ENCODE measurements around the gene IFITM10.
A peak's percentile ranks its signal among the peaks of the same experiment; 100 is the strongest.

The IFITM10 gene

GRCh38 chr11:1733716-1734640 is 16.4 kb downstream of the IFITM10 start:
- Mint-ChIP-seq H3K9me3 (peaks cover 19% of the 10 kb centered on the region), H3K36me3 (ENCODE audit: low read depth) (no peaks in the 10 kb centered on the region), H3K4me1 (ENCODE audit: low read depth) (peaks cover 24% of the 10 kb centered on the region), H3K27ac (no peak overlapping the region), H3K4me3 (no peak overlapping the region), H3K27me3 (peaks cover 38% of the 10 kb centered on the region)
- DNase-seq, result no peak

GRCh38 chr11:1733009-1733715 is 17.2 kb downstream of the IFITM10 start:
- H3K4me3 Mint-ChIP-seq, result no peak overlapping the region
- DNase-seq, result no peak
- peaks cover 19% of the 10 kb centered on the region for H3K9me3 Mint-ChIP-seq
- H3K4me1 Mint-ChIP-seq (ENCODE audit: low read depth), result peaks cover 31% of the 10 kb centered on the region
- H3K36me3 Mint-ChIP-seq (ENCODE audit: low read depth), result no peaks in the 10 kb centered on the region
- no peak overlapping the region for H3K27ac Mint-ChIP-seq
- H3K27me3 Mint-ChIP-seq, result peaks cover 43% of the 10 kb centered on the region

- DNase-seq, result no peak
- no peaks in the 10 kb centered on the region for H3K36me3 Mint-ChIP-seq (ENCODE audit: low read depth)
- H3K9me3 Mint-ChIP-seq, result peaks cover 18% of the 10 kb centered on the region
- H3K27me3 Mint-ChIP-seq, result peaks cover 50% of the 10 kb centered on the region
- H3K4me3 Mint-ChIP-seq, result no peak overlapping the region
- H3K4me1 Mint-ChIP-seq (ENCODE audit: low read depth), result peaks cover 38% of the 10 kb centered on the region
- no peak overlapping the region for H3K27ac Mint-ChIP-seq
Observed at GRCh38 chr11:1732418-1733008, 17.9 kb downstream of the IFITM10 start.

- H3K27ac Mint-ChIP-seq, result no peak overlapping the region
- no peaks in the 10 kb centered on the region for H3K36me3 Mint-ChIP-seq (ENCODE audit: low read depth)
- no peak for DNase-seq
- no peak overlapping the region for H3K4me3 Mint-ChIP-seq
- H3K27me3 Mint-ChIP-seq, result peaks cover 57% of the 10 kb centered on the region
- H3K4me1 Mint-ChIP-seq (ENCODE audit: low read depth), result peaks cover 45% of the 10 kb centered on the region
- H3K9me3 Mint-ChIP-seq, result peaks cover 10% of the 10 kb centered on the region
Observed at GRCh38 chr11:1731451-1732059, 18.8 kb downstream of the IFITM10 start.

GRCh38 chr11:1730059-1730629 is 20.3 kb downstream of the IFITM10 start:
- Mint-ChIP-seq H3K36me3 (ENCODE audit: low read depth) (no peaks in the 10 kb centered on the region), H3K27me3 (peaks cover 61% of the 10 kb centered on the region), H3K27ac (no peak overlapping the region), H3K4me3 (no peak overlapping the region), H3K4me1 (ENCODE audit: low read depth) (peaks cover 49% of the 10 kb centered on the region), H3K9me3 (no peaks in the 10 kb centered on the region)
- DNase-seq, result no peak

GRCh38 chr11:1729692-1730011 is 20.7 kb downstream of the IFITM10 start:
- H3K9me3 Mint-ChIP-seq, result no peaks in the 10 kb centered on the region
- peak overlapping the region; percentile 45 for H3K4me3 Mint-ChIP-seq
- DNase-seq, result no peak
- no peaks in the 10 kb centered on the region for H3K36me3 Mint-ChIP-seq (ENCODE audit: low read depth)
- peaks cover 61% of the 10 kb centered on the region for H3K27me3 Mint-ChIP-seq
- H3K27ac Mint-ChIP-seq, result peak overlapping the region; percentile 84
- H3K4me1 Mint-ChIP-seq (ENCODE audit: low read depth), result peaks cover 49% of the 10 kb centered on the region

- no peak for DNase-seq
- peak overlapping the region; percentile 84 for H3K27ac Mint-ChIP-seq
- no peaks in the 10 kb centered on the region for H3K9me3 Mint-ChIP-seq
- peaks cover 46% of the 10 kb centered on the region for H3K4me1 Mint-ChIP-seq (ENCODE audit: low read depth)
- H3K27me3 Mint-ChIP-seq, result peaks cover 59% of the 10 kb centered on the region
- no peaks in the 10 kb centered on the region for H3K36me3 Mint-ChIP-seq (ENCODE audit: low read depth)
- peak overlapping the region; percentile 45 for H3K4me3 Mint-ChIP-seq
Observed at GRCh38 chr11:1728931-1729691, 21.3 kb downstream of the IFITM10 start.

GRCh38 chr11:1728301-1728700 is 22.1 kb downstream of the IFITM10 start:
- no peak for DNase-seq
- H3K36me3 Mint-ChIP-seq (ENCODE audit: low read depth), result no peaks in the 10 kb centered on the region
- H3K4me1 Mint-ChIP-seq (ENCODE audit: low read depth), result peaks cover 38% of the 10 kb centered on the region
- peaks cover 51% of the 10 kb centered on the region for H3K27me3 Mint-ChIP-seq
- no peak overlapping the region for H3K4me3 Mint-ChIP-seq
- H3K27ac Mint-ChIP-seq, result peak overlapping the region; percentile 84
- no peaks in the 10 kb centered on the region for H3K9me3 Mint-ChIP-seq

GRCh38 chr11:1727861-1728260 is 22.5 kb downstream of the IFITM10 start:
- Mint-ChIP-seq H3K36me3 (ENCODE audit: low read depth) (no peaks in the 10 kb centered on the region), H3K4me3 (no peak overlapping the region), H3K27ac (peak overlapping the region; percentile 84), H3K9me3 (no peaks in the 10 kb centered on the region), H3K27me3 (peaks cover 50% of the 10 kb centered on the region), H3K4me1 (ENCODE audit: low read depth) (peaks cover 39% of the 10 kb centered on the region)
- DNase-seq, result no peak

GRCh38 chr11:1727096-1727690 is 23.2 kb downstream of the IFITM10 start:
- no peak for DNase-seq
- Mint-ChIP-seq H3K4me1 (ENCODE audit: low read depth) (peaks cover 40% of the 10 kb centered on the region), H3K4me3 (no peak overlapping the region), H3K36me3 (ENCODE audit: low read depth) (no peaks in the 10 kb centered on the region), H3K27ac (peak overlapping the region; percentile 84), H3K27me3 (peaks cover 48% of the 10 kb centered on the region), H3K9me3 (no peaks in the 10 kb centered on the region)

GRCh38 chr11:1719781-1720180 is 30.6 kb downstream of the IFITM10 start:
- Mint-ChIP-seq H3K4me1 (ENCODE audit: low read depth) (peaks cover 1% of the 10 kb centered on the region), H3K36me3 (ENCODE audit: low read depth) (no peaks in the 10 kb centered on the region), H3K27me3 (peaks cover 2% of the 10 kb centered on the region), H3K9me3 (no peaks in the 10 kb centered on the region), H3K4me3 (no peak overlapping the region), H3K27ac (no peak overlapping the region)
- DNase-seq, result no peak

GRCh38 chr11:1718326-1718725 is 32.1 kb downstream of the IFITM10 start:
- H3K4me3 Mint-ChIP-seq, result no peak overlapping the region
- peaks cover 1% of the 10 kb centered on the region for H3K4me1 Mint-ChIP-seq (ENCODE audit: low read depth)
- no peak for DNase-seq
- no peak overlapping the region for H3K27ac Mint-ChIP-seq
- H3K27me3 Mint-ChIP-seq, result peaks cover 2% of the 10 kb centered on the region
- no peaks in the 10 kb centered on the region for H3K36me3 Mint-ChIP-seq (ENCODE audit: low read depth)
- H3K9me3 Mint-ChIP-seq, result no peaks in the 10 kb centered on the region

GRCh38 chr11:1717745-1718144 is 32.6 kb downstream of the IFITM10 start:
- Mint-ChIP-seq H3K9me3 (no peaks in the 10 kb centered on the region), H3K4me3 (no peak overlapping the region), H3K4me1 (ENCODE audit: low read depth) (no peaks in the 10 kb centered on the region), H3K36me3 (ENCODE audit: low read depth) (no peaks in the 10 kb centered on the region), H3K27me3 (peaks cover 2% of the 10 kb centered on the region), H3K27ac (no peak overlapping the region)
- DNase-seq, result no peak
